ENCODE results near the gene TLE2. TPM values are rescaled to one million over a fixed set of nuclear protein-coding genes. Genes with fewer than 3 reads are reported as not detected.

TLE2 gene
- total and polyA plus RNA-seq, 9 of the 15 experiments (the other 6 are each of a cell fraction or from before 2014, with no cell fraction given): 0.35 to 13.1 (median 6.2) TPM

- TF ChIP-seq USF1 (CRISPR knock-in tag; IDR thresholded peaks at IDR 0.05) (peak; percentile 76), MGA (IDR thresholded peaks at IDR 0.05) (0 out of 2 replicates have a peak, but pooled peaks have one; percentile 16), JUND (IDR thresholded peaks at IDR 0.05; ENCODE audit: borderline replicate concordance, low read depth, low read length) (0 out of 2 replicates have a peak, but pooled peaks have one; percentile 14), JUND (tag; IDR thresholded peaks at IDR 0.05; ENCODE audit: borderline replicate concordance, low read depth, low read length) (0 out of 3 replicates have a peak, but pooled peaks have one; percentile 12), KAT7 (CRISPR knock-in tag; IDR thresholded peaks at IDR 0.05; ENCODE audit: borderline replicate concordance) (no peak), ZNF311 (CRISPR knock-in tag; IDR thresholded peaks at IDR 0.05) (no peak), ATF3 (IDR thresholded peaks at IDR 0.05) (peak; percentile 33; the same call in 1 of the 2 replicates), ATF3 (CRISPR knock-in tag; conservative IDR thresholded peaks at IDR 0.05) (no peak), SAP30 (IDR thresholded peaks at IDR 0.05; ENCODE audit: borderline replicate concordance, insufficient read depth, low read depth, low read length, poor library complexity, severe bottlenecking) (peak; percentile 23), CHD4 (IDR thresholded peaks at IDR 0.05; ENCODE audit: insufficient read depth, insufficient replicate concordance, low read depth, low read length, poor library complexity, severe bottlenecking) (peak; percentile 53), DLX4 (CRISPR knock-in tag; IDR thresholded peaks at IDR 0.05) (no peak), ETV5 (CRISPR knock-in tag; IDR thresholded peaks at IDR 0.05; ENCODE audit: low read depth) (no peak), ZNF282 (CRISPR knock-in tag; IDR thresholded peaks at IDR 0.05) (no peak), SMAD1 (IDR thresholded peaks at IDR 0.05; ENCODE audit: low read depth, low read length, partially characterized antibody) (peak; percentile 48)
Observed at GRCh38 chr19:3073159-3073563, 44.1 kb upstream of the TLE2 start (continued).
